ENCODE measurements around the gene TLE6.
A peak's percentile ranks its signal among the peaks of the same experiment; 100 is the strongest.
"Not testable (repeated sequence)": the region's sequence is repeated elsewhere in the genome, so short reads cannot be mapped to it uniquely, and the experiment has no call there.

Gene TLE6

DNA sequence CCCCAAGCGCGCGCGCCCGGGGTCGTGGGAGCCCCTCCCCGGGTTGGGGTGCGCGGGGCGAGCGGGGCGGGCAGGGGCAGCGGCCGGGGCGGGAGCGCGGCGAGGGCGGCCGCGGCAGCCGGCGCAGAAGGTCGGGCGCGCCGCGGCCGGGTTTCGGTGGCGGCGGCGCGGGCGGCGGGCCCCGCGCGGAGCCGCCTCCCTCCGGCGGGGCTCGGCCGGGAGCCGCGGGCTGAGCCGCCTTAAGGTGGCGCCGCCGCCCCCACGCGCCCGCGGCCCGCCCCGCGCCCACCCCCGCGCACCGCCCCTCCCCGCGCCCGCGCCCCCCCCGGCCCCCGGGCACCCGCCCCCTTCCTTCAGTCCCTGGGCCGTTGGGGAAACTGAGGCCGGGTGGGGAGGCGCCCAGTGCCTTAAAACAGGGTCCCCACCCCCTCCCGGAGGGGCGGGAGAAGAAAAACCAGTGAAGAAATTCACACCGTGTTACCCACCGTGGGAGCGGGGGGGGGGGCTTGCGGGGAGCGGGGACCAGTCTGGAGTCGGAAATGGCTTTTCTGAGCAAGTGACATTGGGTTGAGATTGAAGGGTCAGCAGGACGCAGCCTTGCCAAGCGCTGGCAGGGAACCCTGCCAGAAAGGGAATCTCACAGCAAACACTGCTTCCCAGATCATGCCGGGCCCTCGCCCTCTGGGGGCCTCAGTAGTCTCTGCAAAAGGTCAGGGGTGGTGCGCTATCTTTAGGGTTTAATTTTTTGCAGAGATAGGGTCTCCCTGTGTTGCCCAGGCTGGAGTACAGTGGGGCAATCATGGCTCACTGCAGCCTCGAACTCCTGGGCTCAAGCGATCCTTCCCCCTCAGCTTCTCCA lies 51.9 kb downstream of the TLE6 start, which contains the start of gene TLE2:
Gene TLE2 (minus strand): TSS at position 216 of the 859 bp plus-strand sequence. CDS start 376 bp downstream, outside the sequence.
- no peak for FAIRE-seq

- FAIRE-seq, result no peak
Observed at GRCh38 chr19:3031607-3031867, 54.2 kb downstream of the TLE6 start.

GRCh38 chr19:3033595-3034405 lies 56.4 kb downstream of the TLE6 start:
- no peak for FAIRE-seq

GRCh38 chr19:3034406-3034655 lies 57.0 kb downstream of the TLE6 start:
- FAIRE-seq, result no peak

DNA sequence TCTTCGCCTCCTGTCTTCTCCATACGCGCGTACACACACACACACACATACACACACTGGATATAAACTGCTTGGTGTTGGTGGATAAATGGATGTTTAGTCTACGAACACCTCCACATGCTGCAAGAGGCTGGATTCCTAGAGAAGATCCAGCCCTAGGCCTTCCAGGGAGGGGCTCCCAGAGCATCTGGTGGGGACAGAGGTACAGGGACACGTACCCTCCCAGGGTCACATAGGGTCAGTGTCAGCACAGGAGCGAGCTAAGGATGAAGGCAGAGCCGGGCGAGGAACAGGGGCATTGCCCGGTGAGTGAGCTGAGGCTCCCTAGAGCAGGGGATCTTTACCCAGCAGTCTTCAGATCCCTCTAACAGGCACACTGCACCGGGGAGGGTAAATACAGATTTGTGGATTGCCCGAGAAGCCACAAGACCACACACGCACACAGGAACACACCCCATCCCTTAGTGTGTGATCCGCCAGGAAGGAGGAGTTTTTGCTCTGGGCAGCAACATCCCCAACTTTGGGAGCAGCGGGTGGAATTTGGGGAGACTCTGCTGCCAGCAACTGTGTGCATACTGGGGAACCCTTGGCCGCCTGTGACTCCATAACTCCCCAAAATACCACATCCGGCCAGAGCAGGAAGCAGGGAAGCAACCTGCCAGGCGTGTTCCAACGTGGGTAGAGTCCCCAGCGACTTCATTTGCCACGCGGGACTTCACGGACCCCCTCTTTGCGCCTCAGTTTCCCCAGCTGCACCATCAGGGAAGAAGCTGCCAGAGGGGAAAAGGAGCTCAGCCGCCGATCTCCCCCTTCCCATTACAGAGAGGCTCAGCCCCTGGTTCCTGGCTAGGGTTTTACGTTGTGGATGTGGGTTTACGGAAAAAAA lies 57.5 kb downstream of the TLE6 start:
- FAIRE-seq, result no peak

DNA sequence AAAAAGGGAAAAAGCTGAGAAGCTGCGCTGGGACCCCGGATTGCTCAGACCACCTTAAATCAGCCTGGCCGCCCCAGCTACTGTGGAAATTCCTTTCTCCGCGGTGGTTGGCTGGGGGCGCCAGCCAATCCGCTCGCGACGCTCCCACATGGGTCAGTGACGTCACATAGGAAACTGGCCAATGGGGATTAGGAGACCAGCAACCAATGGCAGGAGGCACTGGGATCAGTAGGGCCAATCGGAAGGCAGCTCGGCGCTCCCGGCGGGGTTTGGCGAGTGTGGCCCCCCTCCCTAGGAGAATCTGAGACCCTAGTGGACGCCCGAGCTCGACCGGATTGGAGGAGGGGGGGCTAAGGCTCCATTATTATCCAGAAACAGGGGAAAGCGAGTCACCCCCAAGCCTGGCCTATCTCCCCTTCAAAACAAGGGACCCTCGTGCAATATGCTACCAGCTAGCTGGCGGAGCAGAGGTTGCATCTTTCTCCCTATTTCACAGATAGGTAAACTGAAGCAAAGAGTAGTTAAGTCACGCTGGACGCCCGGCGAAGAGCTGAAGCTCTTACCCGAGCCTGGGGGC lies 58.3 kb downstream of the TLE6 start:
- peak; percentile 90 for FAIRE-seq

DNA sequence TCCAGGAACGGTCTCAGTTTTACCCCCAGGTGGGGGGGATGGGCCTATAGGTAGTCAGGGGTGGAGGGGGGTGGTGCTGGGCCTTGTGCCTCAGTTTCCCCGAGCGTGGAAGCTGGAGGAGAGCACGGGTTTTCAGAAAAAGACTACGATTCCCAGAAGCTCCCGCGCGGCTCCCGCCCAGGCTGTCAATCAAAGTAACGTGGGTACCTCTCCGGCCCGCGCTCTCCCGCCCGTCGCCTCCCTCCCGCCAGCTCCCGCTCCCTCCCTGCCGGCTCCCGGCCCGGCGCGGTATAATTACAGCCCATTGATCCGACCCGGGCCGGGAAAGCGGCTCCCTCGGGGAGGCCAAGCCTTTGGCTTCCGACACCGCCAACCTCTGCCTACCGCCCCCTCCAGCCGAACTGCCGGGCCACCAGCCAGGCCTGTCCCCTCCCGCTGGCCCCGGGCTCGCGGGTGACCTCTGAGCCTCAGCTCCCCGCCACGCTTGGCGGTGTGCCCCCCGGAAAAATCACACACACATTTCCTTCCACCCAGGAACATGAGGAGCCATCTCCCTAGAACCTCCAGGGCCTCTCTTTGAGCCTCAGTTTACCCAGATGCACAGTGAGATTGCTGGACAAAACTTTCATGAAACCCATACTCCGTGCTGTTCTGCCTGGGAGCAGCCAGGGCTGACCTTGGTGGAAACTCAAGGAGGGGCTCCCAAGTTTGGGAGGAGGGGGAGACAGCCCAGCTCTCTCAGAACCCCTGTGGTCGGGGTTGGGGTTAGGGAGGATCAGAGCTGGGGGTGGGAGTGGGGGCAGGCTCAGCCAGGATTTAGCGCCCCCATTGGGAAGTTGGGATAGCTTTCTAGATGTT lies 59.0 kb downstream of the TLE6 start:
- no peak for FAIRE-seq

- not testable (repeated sequence) for FAIRE-seq
Observed at GRCh38 chr19:3036977-3037544, 59.7 kb downstream of the TLE6 start.

GRCh38 chr19:3038214-3038613 lies 60.9 kb downstream of the TLE6 start:
- FAIRE-seq, result no peak

DNA sequence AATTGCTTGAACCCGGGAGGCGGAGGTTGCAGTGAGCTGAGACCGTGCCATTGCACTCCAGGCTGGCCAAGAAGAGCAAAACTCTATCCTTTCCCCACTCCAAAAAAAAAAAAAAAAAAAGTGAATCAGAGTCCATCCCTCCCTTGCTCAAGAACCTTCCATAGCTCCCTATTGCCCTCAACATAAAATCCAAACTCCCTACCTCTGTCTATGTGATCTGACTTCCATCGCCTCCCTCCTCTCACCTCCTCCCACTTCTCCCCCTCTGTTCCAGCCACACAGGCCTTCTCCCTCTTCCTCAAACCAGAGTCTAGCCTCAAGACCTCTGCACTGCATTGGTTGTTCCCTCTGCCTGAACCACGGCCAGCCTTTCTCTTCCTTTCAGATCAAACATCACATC lies 61.8 kb downstream of the TLE6 start:
- no peak for FAIRE-seq

GRCh38 chr19:3039641-3040077 lies 62.3 kb downstream of the TLE6 start:
- FAIRE-seq, result no peak

DNA sequence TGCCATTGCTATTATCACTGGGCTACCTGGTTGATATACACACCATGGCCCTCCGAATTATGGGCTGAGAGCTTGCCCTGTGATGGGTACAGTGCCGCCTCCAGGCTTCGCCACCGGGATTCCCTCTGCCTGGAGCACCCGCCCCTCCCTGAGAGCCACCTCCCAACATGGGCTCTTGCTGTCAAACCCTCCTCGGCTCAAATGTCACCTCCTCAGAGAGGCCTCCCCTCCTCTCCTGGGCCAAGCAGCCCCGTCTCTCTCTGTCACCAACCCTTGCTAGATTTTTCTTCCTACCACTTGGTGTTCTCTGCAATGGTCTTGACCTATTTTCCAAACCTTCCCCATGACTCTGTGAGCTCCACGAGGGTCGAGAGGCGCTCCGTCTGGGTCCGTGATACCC lies 64.0 kb downstream of the TLE6 start:
- no peak for FAIRE-seq

DNA sequence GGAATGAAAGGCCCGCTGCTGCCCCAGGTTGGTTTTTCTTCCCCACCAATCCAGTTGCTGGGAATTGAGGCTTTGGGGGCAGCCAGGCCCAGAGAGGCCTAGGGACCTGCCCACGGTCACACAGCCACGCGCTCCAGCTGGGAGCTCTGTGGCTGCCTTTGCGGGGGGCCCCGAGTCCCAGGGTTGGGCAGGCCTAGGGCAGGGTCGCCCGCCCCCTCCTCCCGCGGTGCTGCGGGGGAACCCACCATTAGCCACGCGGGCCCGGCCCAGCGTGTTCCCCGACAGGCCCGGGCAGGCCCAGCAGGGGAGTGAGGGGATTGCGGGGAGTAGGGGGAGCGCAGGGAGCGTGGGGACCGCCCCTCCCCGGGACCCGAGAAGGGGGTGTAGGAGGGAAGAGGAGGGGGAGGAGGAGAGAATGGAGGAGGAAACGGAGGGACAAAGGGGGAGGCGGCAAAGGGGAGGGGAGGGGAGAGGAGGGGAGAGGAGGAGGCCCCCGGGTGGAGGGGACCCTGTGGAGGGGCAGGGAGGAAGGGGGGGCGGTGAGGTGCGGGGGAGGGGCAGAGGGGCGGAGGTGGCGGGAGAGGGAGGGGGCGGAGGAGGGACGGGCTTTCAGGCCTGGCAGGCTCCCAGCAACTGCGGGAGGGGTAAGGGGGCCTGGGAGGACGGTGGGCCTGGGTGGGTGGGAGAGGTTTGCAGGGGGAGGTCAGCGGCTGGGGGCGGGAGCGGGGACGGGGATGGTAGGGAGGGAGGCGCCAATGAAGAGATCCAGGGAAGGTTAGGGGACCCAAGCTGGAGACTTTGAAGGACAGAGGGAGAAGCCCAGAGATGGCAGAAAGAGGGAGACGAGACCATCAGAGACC lies 64.6 kb downstream of the TLE6 start:
- FAIRE-seq, result no peak

GRCh38 chr19:3042621-3043267 lies 65.4 kb downstream of the TLE6 start:
- FAIRE-seq, result no peak
